ENCODE data around the gene ZNF221.
A peak's percentile ranks its signal among the peaks of the same experiment; 100 is the strongest.

ZNF221 gene

GRCh38 chr19:43966079-43966694, 15.2 kb downstream of the ZNF221 start:
- FAIRE-seq (no peak), DNase-seq (ENCODE audit: insufficient read length) (no peak)
- TF ChIP-seq TAF1 (IDR thresholded peaks at IDR 0.05; ENCODE audit: borderline replicate concordance, low read depth, low read length), result no peak
- TF ChIP-seq POLR2A (IDR thresholded peaks at IDR 0.05; ENCODE audit: low read depth, low read length), result no peak
- TF ChIP-seq POLR2AphosphoS5 (IDR thresholded peaks at IDR 0.05; ENCODE audit: low read depth, low read length), result no peak

DNA sequence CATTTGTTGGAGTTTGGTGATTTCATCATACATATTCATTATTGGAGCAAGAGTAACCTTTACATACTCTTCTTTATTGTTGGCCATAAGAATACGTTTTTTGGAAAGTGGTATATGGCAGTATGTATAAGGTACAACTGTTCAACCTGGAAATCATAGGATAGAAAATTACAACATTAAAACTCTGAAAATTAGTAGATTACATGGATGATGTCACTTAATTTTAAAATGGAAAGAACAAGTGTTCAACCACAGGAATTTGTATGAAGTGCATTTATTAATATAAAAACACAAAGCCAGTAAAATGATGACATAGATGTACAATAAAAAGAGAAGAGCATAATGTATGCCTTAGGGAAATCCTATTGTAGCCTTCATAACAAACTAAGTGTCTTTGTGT, 25.7 kb downstream of the ZNF221 start:
- no peak for TF ChIP-seq TAF1 (IDR thresholded peaks at IDR 0.05; ENCODE audit: borderline replicate concordance, low read depth, low read length)
- no peak for TF ChIP-seq POLR2AphosphoS5 (IDR thresholded peaks at IDR 0.05; ENCODE audit: low read depth, low read length)
- TF ChIP-seq POLR2A (IDR thresholded peaks at IDR 0.05; ENCODE audit: low read depth, low read length), result no peak
- DNase-seq (ENCODE audit: insufficient read length) (no peak), FAIRE-seq (no peak)

- no peak for DNase-seq (ENCODE audit: insufficient read length)
- TF ChIP-seq TAF1 (IDR thresholded peaks at IDR 0.05; ENCODE audit: borderline replicate concordance, low read depth, low read length) (no peak), POLR2A (IDR thresholded peaks at IDR 0.05; ENCODE audit: low read depth, low read length) (no peak), POLR2AphosphoS5 (IDR thresholded peaks at IDR 0.05; ENCODE audit: low read depth, low read length) (no peak)
- peak; percentile 5 for FAIRE-seq
Observed at GRCh38 chr19:43983544-43983911, 32.5 kb downstream of the ZNF221 start.

- TF ChIP-seq TAF1 (IDR thresholded peaks at IDR 0.05; ENCODE audit: borderline replicate concordance, low read depth, low read length) (peak; percentile 66), POLR2AphosphoS5 (IDR thresholded peaks at IDR 0.05; ENCODE audit: low read depth, low read length) (no peak), POLR2A (IDR thresholded peaks at IDR 0.05; ENCODE audit: low read depth, low read length) (peak; percentile 45; the same call in 1 of the 2 replicates)
- DNase-seq (ENCODE audit: insufficient read length) (peak; percentile 44), FAIRE-seq (peak; percentile 90)
Observed at GRCh38 chr19:43983912-43984686, 33.1 kb downstream of the ZNF221 start, which contains the start of gene ZNF155. Gene ZNF155 (plus strand): TSS chr19:43984188. CDS start chr19:43988544, 4,356 bp downstream.

DNA sequence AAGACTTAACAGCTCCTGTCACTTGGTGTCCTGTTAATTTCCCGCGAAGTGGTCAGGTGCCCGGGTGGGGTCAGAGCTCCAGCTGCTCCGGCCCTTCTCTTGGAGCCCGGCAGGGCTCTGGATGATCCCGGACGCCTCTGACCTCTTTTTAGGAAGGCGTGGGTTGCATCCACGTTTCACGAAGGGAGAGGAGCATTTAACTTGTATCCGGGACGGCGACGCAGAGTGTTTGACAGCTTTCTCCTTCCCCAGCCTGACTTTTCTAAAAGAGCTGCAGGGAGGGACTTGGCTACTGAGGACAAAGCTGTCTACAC, 33.6 kb downstream of the ZNF221 start:
- TF ChIP-seq POLR2A (IDR thresholded peaks at IDR 0.05; ENCODE audit: low read depth, low read length), result no peak
- no peak for TF ChIP-seq TAF1 (IDR thresholded peaks at IDR 0.05; ENCODE audit: borderline replicate concordance, low read depth, low read length)
- no peak for TF ChIP-seq POLR2AphosphoS5 (IDR thresholded peaks at IDR 0.05; ENCODE audit: low read depth, low read length)
- no peak for FAIRE-seq
- peak; percentile 3 for DNase-seq (ENCODE audit: insufficient read length)

- FAIRE-seq (no peak), DNase-seq (ENCODE audit: insufficient read length) (no peak)
Observed at GRCh38 chr19:43997631-43998290, 46.7 kb downstream of the ZNF221 start.

DNA sequence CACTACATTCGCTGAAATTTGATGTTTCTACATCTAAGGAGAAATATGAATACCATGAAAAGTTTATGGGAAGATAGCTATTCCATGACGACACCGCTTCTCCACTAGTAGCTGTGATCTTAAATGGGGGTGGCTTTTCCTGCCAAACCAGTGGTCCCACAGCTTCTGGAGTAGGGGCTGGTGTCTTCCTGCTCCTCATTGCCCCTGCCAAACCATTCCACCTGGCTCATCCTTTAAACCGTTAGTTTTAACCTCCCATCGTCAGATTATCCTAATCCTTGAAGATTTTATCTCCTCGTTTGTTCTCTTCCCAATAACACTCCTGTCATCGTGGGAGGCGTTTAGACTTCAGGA, 51.2 kb downstream of the ZNF221 start:
- no peak for DNase-seq (ENCODE audit: insufficient read length)
- no peak for TF ChIP-seq POLR2AphosphoS5 (IDR thresholded peaks at IDR 0.05; ENCODE audit: low read depth, low read length)
- TF ChIP-seq TAF1 (IDR thresholded peaks at IDR 0.05; ENCODE audit: borderline replicate concordance, low read depth, low read length), result no peak
- no peak for TF ChIP-seq POLR2A (IDR thresholded peaks at IDR 0.05; ENCODE audit: low read depth, low read length)
- no peak for FAIRE-seq

More at GRCh38 chr19:43997631-43998290, 46.7 kb downstream of the ZNF221 start:
- TF ChIP-seq TAF1 (IDR thresholded peaks at IDR 0.05; ENCODE audit: borderline replicate concordance, low read depth, low read length), result no peak
- no peak for TF ChIP-seq POLR2AphosphoS5 (IDR thresholded peaks at IDR 0.05; ENCODE audit: low read depth, low read length)
- TF ChIP-seq POLR2A (IDR thresholded peaks at IDR 0.05; ENCODE audit: low read depth, low read length), result no peak

DNA sequence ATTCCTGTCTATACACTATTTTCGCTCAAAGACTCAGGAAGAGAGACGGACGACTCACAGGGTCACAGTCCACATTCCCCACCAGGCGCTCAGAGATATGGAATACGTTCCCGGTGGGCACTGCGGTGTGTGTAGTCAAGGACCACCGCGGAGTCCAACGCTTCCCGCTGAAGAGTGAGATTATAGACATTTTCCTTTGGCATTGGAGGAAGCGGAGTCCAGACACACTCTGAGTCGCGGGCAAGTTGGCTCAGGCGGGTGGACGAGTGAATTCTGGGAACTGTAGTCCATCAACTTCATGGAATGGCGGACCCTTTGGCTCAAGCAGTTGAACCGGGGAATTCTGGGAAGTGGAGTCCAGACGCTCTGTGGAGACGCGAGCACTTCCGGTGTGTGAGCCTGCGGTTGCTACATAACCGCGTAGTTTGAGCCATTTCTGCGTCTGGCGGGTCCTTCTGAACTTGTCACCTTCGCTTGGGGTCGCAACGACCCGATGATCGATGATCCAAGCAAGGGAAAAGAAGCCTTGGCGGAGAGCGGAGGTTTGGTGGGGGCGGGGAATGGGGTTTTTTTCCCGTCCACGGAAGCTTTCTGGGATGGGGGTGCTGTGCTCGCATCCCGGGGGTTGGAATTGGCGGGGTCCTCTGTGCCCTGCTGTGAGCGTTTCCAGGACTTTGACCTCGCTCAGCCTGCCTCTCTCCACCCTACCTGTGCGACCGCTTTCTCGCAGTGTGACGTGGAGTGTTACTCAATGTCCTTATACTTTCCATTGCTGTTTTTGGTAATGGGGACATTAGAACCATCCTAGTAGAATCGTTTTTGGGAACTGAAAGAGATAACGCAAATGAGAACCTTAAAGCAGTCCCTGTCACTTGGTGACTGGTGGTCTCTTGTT, 51.8 kb downstream of the ZNF221 start, which contains the start of gene ZNF230:
TSS of gene ZNF230 (plus strand) at position 392 of the 895 bp plus-strand sequence. CDS start 4,122 bp downstream, outside the sequence.
- TF ChIP-seq TAF1 (IDR thresholded peaks at IDR 0.05; ENCODE audit: borderline replicate concordance, low read depth, low read length), result no peak
- TF ChIP-seq POLR2A (IDR thresholded peaks at IDR 0.05; ENCODE audit: low read depth, low read length), result peak; percentile 44; the same call in 1 of the 2 replicates
- peak; percentile 65; the same call in 1 of the 2 replicates for TF ChIP-seq POLR2AphosphoS5 (IDR thresholded peaks at IDR 0.05; ENCODE audit: low read depth, low read length)
- DNase-seq (ENCODE audit: insufficient read length), result peak; percentile 62
- peak; percentile 96 for FAIRE-seq

GRCh38 chr19:44003461-44004009, 52.5 kb downstream of the ZNF221 start:
- no peak for DNase-seq (ENCODE audit: insufficient read length)

DNA sequence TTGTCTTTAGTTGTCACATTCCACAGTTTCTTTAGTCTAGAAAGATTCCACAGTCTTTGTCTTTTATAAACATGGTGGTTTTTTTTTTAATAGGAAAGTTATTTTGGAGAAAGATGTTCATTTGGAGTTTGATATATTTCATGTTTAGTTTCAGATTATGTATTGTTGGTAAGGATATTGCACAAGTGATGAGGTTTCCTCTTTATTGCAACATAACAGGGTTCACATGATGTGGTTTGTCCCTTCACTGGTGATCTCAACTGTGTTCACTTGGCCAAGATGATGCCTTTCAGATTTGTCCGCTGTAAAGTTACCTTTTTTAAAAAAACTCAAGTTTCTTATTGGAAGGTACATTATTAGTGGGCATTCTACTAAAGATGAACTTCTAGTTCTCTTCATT, 54.9 kb downstream of the ZNF221 start:
- FAIRE-seq (no peak), DNase-seq (ENCODE audit: insufficient read length) (no peak)
- TF ChIP-seq POLR2A (IDR thresholded peaks at IDR 0.05; ENCODE audit: low read depth, low read length) (no peak), POLR2AphosphoS5 (IDR thresholded peaks at IDR 0.05; ENCODE audit: low read depth, low read length) (no peak), TAF1 (IDR thresholded peaks at IDR 0.05; ENCODE audit: borderline replicate concordance, low read depth, low read length) (no peak)

More at GRCh38 chr19:44003461-44004009, 52.5 kb downstream of the ZNF221 start:
- peak; percentile 73 for FAIRE-seq
- TF ChIP-seq POLR2A (IDR thresholded peaks at IDR 0.05; ENCODE audit: low read depth, low read length) (no peak), TAF1 (IDR thresholded peaks at IDR 0.05; ENCODE audit: borderline replicate concordance, low read depth, low read length) (no peak), POLR2AphosphoS5 (IDR thresholded peaks at IDR 0.05; ENCODE audit: low read depth, low read length) (no peak)
